ENCODE results near the gene GPC4. TPM values are rescaled to one million over a fixed set of nuclear protein-coding genes. Genes with fewer than 3 reads are reported as not detected.

Gene GPC4
- polyA plus RNA-seq, 12 donors: 50.0 to 127 (median 99.1) TPM; not detected in 1

Other genes with a start within 250 kb of the GPC4 start
- not detected for gene TFDP3, start 197.1 kb downstream of the GPC4 start, polyA plus RNA-seq (ENCODE audit: insufficient read length in 12 of 12)

Measured in muscle of arm (tissue), 12 donors.